GM12873 (cell line): ENCODE data around the gene DUSP10.

Experiments used
- CTCF ChIP-seq: IDR thresholded peaks from 2 replicates; pipeline ENCODE4 v1.5.1; 2012; ENCODE audit warnings: low read depth, mild to moderate bottlenecking, moderate library complexity, low read length, control low read depth; ENCODE audit not compliant: insufficient read depth; ENCODE audit errors: missing control alignments

DUSP10 gene

GRCh38 chr1:221701570-221702186 is 40.2 kb downstream of the DUSP10 start:
- TF ChIP-seq CTCF, result no peak

- TF ChIP-seq CTCF, result no peak
These were observed 40.9 kb downstream of the DUSP10 start for GRCh38 chr1:221700948-221701347.

- no peak for TF ChIP-seq CTCF
These were observed 41.4 kb downstream of the DUSP10 start for GRCh38 chr1:221700536-221700935.

- TF ChIP-seq CTCF, result no peak
These were observed 41.8 kb downstream of the DUSP10 start for GRCh38 chr1:221699978-221700519.

- TF ChIP-seq CTCF, result no peak
These were observed 42.3 kb downstream of the DUSP10 start for GRCh38 chr1:221699577-221699976.

GRCh38 chr1:221698579-221699349 is 43.1 kb downstream of the DUSP10 start:
- no peak for TF ChIP-seq CTCF

GRCh38 chr1:221697923-221698425 is 43.9 kb downstream of the DUSP10 start:
- no peak for TF ChIP-seq CTCF
